Astrocyte (in vitro differentiated cells and primary cell): ENCODE measurements around the gene C9orf43. TPM values are rescaled to one million over a fixed set of nuclear protein-coding genes. Genes with fewer than 3 reads are reported as not detected.

Experiments used
- DNase-seq: peaks from one replicate; pipeline ENCODE4 v3.0.0-alpha.2; 2010; ENCODE audit warnings: low read depth
- FAIRE-seq: peaks from 2 replicates; lab custom pipeline; 2011; peaks lifted over from hg19 to GRCh38; lab: Jason Lieb, UNC
- H2AFZ ChIP-seq: 2 replicates; pipeline ENCODE4 v1.6.0; 2012; ENCODE audit warnings: low read depth, low read length, inconsistent platforms
- H3K27ac ChIP-seq: 2 replicates; pipeline ENCODE4 v1.5.1; 2011; ENCODE audit warnings: low read depth, low read length, inconsistent platforms
- H3K27me3 ChIP-seq: 2 replicates; pipeline ENCODE4 v1.6.0; 2011; ENCODE audit warnings: low read length, inconsistent platforms; ENCODE audit not compliant: insufficient read depth
- H3K36me3 ChIP-seq: 2 replicates; pipeline ENCODE4 v1.5.1; 2011; ENCODE audit warnings: low read length, inconsistent platforms; ENCODE audit not compliant: insufficient read depth
- H3K4me1 ChIP-seq: 2 replicates; pipeline ENCODE4 v1.5.1; 2011; ENCODE audit warnings: low read length, inconsistent platforms; ENCODE audit not compliant: insufficient read depth
- H3K4me2 ChIP-seq: 2 replicates; pipeline ENCODE4 v1.6.0; 2012; ENCODE audit warnings: low read length, inconsistent platforms
- H3K4me3 ChIP-seq: 2 replicates; pipeline ENCODE4 v1.5.1; 2011; ENCODE audit warnings: low read depth, mild to moderate bottlenecking, low read length, inconsistent platforms; ENCODE audit not compliant: insufficient read depth
- H3K79me2 ChIP-seq: 2 replicates; pipeline ENCODE4 v1.6.0; 2012; ENCODE audit warnings: mild to moderate bottlenecking, low read length, inconsistent platforms; ENCODE audit not compliant: insufficient read depth
- H3K9ac ChIP-seq: 2 replicates; pipeline ENCODE4 v1.6.0; 2012; ENCODE audit warnings: mild to moderate bottlenecking, low read length, inconsistent platforms
- H3K9me3 ChIP-seq: 2 replicates; pipeline ENCODE4 v1.5.1; 2012; ENCODE audit warnings: low read depth, mild to moderate bottlenecking, low read length, inconsistent platforms; ENCODE audit not compliant: insufficient read depth
- H4K20me1 ChIP-seq: 2 replicates; pipeline ENCODE4 v1.6.0; 2012; ENCODE audit warnings: low read length, inconsistent platforms; ENCODE audit not compliant: insufficient read depth
- H3K27ac Mint-ChIP-seq: one replicate; pipeline ENCODE4 v1.8.0; 2021; ENCODE audit warnings: mild to moderate bottlenecking, mixed read lengths; ENCODE audit not compliant: unreplicated experiment
- H3K27me3 Mint-ChIP-seq: one replicate; pipeline ENCODE4 v1.8.0; 2021; ENCODE audit warnings: low read depth, mixed read lengths; ENCODE audit not compliant: unreplicated experiment
- H3K36me3 Mint-ChIP-seq: one replicate; pipeline ENCODE4 v1.8.0; 2021; ENCODE audit warnings: low read depth, mixed read lengths; ENCODE audit not compliant: unreplicated experiment
- H3K4me1 Mint-ChIP-seq: one replicate; pipeline ENCODE4 v1.8.0; 2021; ENCODE audit warnings: low read depth, mixed read lengths; ENCODE audit not compliant: unreplicated experiment
- H3K4me3 Mint-ChIP-seq: one replicate; pipeline ENCODE4 v1.8.0; 2021; ENCODE audit warnings: mild to moderate bottlenecking, moderate library complexity, mixed read lengths; ENCODE audit not compliant: unreplicated experiment
- H3K9me3 Mint-ChIP-seq: one replicate; pipeline ENCODE4 v1.8.0; 2021; ENCODE audit warnings: mild to moderate bottlenecking, mixed read lengths; ENCODE audit not compliant: unreplicated experiment
- CTCF ChIP-seq: IDR thresholded peaks from 2 replicates; pipeline ENCODE4 v1.5.1; 2011; ENCODE audit warnings: low read depth, mild to moderate bottlenecking, inconsistent platforms, low read length, moderate library complexity; ENCODE audit not compliant: insufficient read depth
- EZH2 ChIP-seq: IDR thresholded peaks from 2 replicates; pipeline ENCODE4 v1.6.1; 2012; ENCODE audit warnings: mild to moderate bottlenecking, low read length, inconsistent platforms; ENCODE audit not compliant: insufficient read depth
- total RNA-seq: library from RNA; stranded (reverse); gene quantifications from 2 replicates; pipeline ENCODE4 v1.2.1, GENCODE V29; 2021

The C9orf43 gene
- total RNA-seq, 1 donor from 2014 or later: 0.66 TPM

GRCh38 chr9:113373676-113374392 lies 36.7 kb upstream of the C9orf43 start:
- TF ChIP-seq EZH2 (no peak), CTCF (no peak)
- Histone ChIP-seq H3K79me2 (no peaks in the 10 kb centered on the region), H3K27ac (no peak overlapping the region), H2AFZ (no peak overlapping the region), H3K9me3 (no peaks in the 10 kb centered on the region), H3K36me3 (no peaks in the 10 kb centered on the region), H3K27me3 (no peaks in the 10 kb centered on the region), H3K4me1 (peaks cover 6% of the 10 kb centered on the region), H3K4me3 (no peak overlapping the region), H3K9ac (no peak overlapping the region), H3K4me2 (no peak overlapping the region), H4K20me1 (peaks cover 11% of the 10 kb centered on the region)
- FAIRE-seq (no peak), DNase-seq (no peak)
- Mint-ChIP-seq H3K4me1 (peaks cover 6% of the 10 kb centered on the region), H3K9me3 (no peaks in the 10 kb centered on the region), H3K36me3 (no peaks in the 10 kb centered on the region), H3K27me3 (no peaks in the 10 kb centered on the region), H3K27ac (no peak overlapping the region), H3K4me3 (no peak overlapping the region)

GRCh38 chr9:113375057-113376023 lies 35.2 kb upstream of the C9orf43 start:
- H3K9me3 Mint-ChIP-seq: no peaks in the 10 kb centered on the region
- Histone ChIP-seq H3K9ac (no peak overlapping the region), H3K4me2 (peak overlapping the region; percentile 97), H4K20me1 (peaks cover 11% of the 10 kb centered on the region), H3K27ac (no peak overlapping the region), H3K4me1 (peaks cover 6% of the 10 kb centered on the region), H3K9me3 (no peaks in the 10 kb centered on the region), H3K79me2 (no peaks in the 10 kb centered on the region), H3K27me3 (no peaks in the 10 kb centered on the region), H3K4me3 (no peak overlapping the region), H2AFZ (no peak overlapping the region), H3K36me3 (no peaks in the 10 kb centered on the region)
- peaks cover 6% of the 10 kb centered on the region for H3K4me1 Mint-ChIP-seq
- FAIRE-seq (no peak), DNase-seq (no peak)
- no peak for TF ChIP-seq EZH2
- no peak for TF ChIP-seq CTCF
- no peaks in the 10 kb centered on the region for H3K27me3 Mint-ChIP-seq
- no peaks in the 10 kb centered on the region for H3K36me3 Mint-ChIP-seq
- peak overlapping the region; percentile 85 for H3K4me3 Mint-ChIP-seq
- H3K27ac Mint-ChIP-seq: peak overlapping the region; percentile 34
